ENCODE results near the gene GRM1.

Gene GRM1

DNA sequence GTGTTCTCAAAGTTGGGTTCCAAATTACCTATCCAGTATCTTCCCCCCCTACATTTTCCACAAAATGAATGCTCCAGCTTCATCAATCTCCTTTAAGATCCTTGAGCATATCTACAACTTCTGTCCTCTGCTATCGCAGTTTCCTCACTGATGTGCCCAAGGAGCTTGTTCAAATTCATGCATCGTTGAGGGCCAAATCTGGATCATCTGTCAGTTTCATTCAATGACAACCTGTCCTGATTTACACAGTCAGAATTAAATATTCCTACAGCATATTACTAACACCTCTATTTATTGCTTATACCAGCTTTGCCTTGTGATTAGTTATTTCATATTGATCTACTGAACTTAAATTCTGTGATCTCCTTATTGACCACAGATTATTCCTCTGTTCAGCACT is 68.7 kb downstream of the GRM1 start:
- DNase-seq (ENCODE audit: low read depth in 2 of 2): no peak

DNA sequence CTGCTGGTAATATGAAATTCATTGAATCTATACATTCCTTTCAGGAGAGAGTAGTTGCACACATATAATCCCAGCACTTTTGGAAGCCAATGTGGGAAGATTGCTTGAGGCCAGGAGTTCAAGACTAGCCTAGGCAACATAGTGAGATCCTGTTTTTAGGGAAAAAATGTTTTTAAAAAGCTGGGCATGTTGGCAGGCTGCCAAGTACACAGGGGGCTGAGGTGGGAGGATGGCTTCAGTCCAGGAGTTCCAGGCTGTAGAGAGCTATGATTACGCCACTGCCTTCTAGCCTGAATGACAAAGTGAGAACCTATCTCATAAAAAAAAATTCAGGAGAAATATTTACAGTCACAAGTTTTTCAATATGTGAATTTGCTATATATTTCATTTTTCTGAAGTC is 71.9 kb downstream of the GRM1 start:
- DNase-seq (ENCODE audit: low read depth in 2 of 2): no peak

DNA sequence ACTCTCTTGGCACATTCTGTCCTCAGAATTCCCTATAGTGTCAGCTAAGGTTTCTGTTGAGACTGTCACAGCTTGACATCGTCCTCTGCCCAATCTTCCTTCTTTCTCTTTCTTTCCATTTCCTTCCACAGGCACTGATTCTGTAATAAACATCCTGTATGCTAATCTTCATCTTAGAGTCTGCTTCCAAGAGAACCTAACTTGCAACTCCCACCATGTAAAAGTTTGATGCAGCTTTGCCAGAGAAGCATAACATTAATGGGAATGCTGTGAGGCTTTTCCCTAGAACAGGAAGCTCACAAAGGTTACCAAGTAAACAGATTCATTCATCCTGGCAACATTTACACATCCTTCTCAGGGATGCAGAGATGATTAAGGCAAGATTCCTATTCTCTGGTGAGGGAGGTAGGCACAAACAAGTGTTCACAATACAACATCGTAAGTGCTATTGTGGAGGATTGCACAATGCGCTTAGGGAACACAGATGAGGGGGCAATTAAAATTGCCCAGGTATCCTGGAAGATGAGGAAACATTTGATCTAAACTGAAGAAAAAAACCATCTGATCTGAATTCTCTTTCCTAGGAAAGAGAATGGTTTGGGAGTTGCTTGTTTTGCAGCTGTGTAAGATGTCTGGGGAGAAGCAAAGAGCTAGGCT is 74.7 kb downstream of the GRM1 start:
- no peak for DNase-seq (ENCODE audit: low read depth in 2 of 2)

DNA sequence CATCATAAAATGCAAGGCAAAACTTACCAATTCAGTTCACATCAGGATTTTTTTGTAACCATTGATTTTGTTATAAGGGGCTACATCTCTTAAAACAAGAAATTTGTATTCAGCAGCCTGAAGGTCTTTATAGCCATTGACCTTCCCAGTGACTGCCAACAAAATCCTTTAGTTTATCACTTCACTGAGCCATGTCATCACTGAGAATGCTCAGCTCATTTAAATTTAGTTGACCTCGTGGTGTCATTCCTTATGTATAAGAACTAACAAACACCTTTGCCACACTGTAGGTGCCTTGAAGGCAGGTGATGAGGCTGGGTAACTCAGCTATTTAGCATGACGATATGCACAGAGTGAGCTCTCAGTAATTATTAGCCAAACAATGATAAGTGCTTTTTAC is 77.7 kb downstream of the GRM1 start:
- DNase-seq (ENCODE audit: low read depth in 2 of 2): no peak

DNA sequence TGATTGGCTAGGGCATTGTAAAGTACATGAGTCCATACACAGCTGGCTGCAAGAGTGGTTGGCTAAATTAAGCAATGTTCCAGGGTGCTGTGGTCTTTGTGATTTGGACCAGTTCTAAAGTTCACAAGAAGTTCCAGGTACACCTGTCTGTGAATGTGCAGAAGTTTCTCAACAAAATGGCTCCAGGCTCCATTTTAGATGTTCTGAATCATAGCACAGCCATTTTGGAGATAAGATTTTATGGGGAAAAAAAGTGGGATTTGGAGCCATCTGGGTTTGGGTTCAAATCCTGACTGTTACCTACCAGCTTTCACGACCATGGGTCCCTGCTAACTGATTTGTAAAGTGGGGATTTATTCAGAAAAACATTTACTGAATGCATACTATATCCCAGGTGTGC is 82.1 kb downstream of the GRM1 start:
- DNase-seq (ENCODE audit: low read depth in 2 of 2): no peak

DNA sequence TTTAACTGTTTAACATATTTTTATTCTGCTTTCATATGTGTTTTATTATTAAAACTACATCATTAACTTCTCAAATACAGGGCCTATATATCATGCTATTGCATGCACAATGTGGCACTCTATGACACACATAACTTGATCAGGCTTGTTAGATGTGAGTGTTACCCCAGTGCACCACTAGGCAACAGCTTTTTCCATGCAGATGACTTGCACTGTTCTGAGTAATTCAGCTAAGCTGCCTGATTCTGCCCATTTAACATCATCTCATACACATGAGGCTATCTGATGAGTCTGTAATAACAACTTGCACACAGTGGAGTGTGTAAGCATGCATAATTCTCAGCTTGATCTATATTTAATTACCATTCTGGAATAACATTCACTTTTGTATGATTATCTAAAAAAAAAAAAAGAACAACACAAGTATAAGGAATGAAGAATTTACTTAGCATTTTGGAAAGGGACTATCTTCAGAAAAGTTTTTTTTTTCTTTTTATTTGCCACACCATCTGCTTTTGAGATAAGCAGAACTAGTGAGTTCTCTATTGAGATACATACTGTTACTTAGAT is 83.1 kb downstream of the GRM1 start:
- no peak for DNase-seq (ENCODE audit: low read depth in 2 of 2)

DNA sequence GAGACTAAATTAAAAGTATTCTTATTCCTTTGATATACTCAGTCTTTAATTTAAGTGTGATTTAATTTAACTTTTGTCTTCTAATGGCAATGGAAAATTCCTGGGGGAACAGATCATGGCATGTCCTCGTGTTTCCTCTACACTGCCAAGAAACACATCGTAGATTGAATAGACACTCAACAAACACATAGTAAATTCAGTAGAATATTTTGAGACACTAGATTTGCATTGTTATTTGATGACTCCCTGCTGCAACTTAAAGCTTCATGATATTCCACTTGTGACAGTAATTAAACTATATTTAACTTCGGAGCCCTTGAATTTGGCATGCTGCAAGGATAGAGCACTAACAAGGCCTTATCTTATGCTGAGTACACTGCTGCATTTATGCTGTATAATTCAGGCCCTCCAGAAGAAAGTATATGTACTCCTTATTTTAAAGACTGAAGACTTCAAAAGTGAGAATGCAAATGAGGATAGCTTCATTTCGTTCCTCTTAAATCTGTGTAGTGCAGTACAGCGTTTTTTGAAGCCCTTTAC is 84.3 kb downstream of the GRM1 start:
- DNase-seq (ENCODE audit: low read depth in 2 of 2): no peak

DNA sequence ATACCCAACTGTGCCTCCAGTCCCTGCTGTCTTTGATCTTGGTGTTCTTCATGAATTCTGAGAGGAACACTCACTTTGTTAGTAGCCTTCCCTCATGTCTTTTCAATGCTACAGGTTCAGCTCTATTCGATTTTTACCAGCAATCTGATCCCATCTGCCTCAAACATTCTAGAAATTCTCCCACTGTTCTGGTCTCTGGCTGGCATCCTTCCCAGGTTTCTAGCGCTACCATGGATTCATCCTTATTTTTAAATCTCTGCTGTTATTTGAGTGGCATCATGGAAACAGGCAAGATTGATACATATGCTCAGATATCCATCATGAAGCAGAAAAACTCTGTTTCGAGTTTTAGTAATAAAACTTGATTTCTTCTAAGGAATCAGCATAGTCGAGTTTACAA is 94.8 kb downstream of the GRM1 start:
- no peak for DNase-seq (ENCODE audit: low read depth in 2 of 2)

DNA sequence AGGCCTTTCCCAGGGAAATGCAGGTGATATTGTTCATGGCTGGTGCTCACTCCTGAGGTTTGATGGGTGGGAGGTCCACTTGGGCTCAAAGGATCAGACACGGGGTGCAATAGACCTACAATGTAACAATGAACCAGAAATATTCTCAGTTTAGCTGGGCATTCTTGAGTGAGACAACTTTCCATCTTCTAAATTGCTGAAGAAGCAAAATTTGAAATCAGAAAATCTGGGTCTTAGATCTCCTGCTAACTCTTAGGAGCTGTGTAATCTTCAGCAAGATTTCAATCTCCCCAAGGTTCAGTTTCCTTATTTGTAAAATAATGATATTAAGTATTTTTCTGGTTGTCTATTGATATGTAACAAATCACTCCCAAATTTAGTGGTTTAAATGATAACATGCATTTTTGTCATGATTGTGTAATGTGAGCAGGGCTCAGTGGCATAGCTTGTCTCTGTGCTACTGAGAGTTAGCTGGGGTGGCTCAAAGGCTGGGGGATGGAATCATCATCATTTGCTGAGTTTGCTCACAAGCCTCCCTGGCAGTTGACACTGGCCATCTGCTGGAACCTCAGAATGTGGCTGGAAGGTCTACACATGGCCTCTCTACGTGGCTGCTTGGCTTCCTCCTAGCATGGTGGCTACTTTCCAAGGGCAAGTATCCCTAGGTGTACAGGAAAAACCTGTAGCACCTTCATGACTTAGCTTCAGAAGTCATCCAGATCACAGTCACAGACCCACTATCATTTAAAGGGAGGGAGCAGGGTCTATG is 98.8 kb downstream of the GRM1 start:
- no peak for DNase-seq (ENCODE audit: low read depth in 2 of 2)

DNA sequence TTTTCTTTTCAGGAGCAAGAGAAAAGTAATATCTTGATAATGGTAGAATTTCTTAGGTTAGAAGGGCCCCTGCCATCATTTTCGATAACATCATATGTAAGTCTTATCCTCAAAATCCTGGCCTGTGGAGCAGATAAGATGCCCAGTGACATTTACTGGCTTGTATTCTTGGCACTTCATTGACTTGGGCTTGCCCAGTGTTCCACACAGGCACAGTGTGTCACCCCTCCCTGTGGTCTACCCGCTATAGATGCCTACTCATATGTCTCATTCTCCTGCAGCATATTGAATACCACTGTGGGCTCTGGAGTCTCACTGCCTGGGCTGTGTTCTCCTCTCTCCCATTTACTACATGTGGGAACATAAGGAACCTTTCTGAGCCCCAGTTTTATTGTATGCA is 105.0 kb downstream of the GRM1 start:
- no peak for DNase-seq (ENCODE audit: low read depth in 2 of 2)

DNA sequence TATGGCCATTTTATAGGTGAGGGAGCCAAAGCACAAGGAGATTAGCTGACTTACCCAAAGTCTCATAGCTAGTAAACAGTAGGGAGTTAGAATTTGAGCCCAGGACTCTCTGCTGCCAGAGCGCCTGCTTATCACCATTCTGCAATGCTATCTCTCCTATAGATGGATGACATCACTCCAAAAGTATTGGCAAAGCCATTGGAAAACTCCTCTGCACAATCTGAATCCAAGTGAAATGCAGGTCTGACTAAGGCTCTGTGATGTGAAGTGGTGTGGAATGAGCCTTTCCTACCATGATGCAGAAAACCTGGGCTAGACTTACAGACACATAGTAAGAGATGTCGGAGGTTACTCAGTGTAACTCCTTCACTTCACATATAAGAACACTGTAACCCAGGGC is 106.3 kb downstream of the GRM1 start:
- DNase-seq (ENCODE audit: low read depth in 2 of 2): no peak

DNA sequence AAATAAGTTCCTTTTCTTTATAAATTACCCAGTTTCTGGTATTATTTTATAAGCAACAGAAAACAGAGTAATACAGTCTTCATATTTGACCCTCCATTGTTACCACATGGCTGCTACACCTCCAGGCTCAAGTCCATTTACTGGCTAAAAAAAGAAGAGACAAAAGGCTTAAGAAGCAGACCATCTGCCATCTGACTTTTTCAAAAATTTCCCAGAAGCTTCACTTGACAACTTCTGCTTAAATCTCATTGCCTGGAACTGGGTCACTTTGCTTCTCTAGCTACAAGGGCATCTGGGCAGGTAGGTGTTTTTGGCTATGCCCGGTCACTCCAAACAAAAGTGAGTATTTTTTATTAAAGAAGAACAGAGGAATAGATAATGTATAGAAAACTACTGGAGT is 118.0 kb downstream of the GRM1 start:
- DNase-seq (ENCODE audit: low read depth in 2 of 2): no peak

DNA sequence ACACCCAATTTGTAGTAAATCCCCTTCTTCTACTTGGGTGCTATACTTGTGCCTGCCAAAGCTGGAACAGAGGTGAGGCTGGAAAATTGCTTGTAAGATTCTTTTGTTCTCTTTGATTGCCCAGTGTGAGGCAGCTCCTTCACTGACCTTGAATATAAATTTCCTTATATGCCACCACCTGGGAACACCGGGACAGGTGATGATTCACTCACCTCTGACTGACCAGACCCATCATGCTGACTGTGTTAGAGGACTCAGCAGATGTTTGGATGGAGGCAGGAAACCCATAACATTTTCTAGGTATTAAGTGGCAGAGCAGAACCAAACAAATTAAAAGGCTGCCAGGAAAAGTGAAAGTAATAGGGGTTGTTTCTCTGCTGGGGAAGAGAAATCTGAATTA is 120.9 kb downstream of the GRM1 start:
- no peak for DNase-seq (ENCODE audit: low read depth in 2 of 2)

DNA sequence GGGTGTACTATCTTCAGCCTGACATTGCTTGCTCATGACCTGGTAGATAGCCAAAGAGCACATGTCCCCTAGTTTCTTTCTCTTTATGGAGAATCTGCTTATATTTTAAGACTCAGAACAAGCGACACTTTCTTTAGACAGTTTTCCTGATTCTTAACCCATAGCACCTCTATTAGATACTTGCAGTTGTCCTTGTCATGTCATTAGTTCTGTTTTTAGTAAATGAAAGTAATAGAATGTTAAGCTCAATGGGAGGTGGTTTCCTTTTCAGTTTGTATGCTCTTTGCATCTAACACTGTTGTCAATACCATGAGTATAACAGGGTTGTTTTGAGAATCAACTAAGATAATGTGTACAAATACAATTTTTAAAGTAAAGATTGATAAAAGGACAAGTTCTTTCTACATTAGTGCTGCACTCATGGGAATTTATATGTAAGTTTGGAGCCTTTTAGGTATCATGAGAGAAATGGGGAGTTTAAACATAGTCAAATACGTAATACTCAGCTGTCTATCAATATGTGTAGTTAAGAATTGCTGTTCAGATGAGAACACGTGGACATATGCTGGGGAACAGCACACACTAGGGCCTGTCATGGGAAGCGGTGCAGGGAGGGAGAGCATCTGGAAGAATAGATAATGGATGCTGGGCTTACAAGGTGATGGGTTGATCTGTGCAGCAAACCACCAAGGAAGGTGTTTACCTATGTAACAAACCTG is 124.3 kb downstream of the GRM1 start:
- no peak for DNase-seq (ENCODE audit: low read depth in 2 of 2)

DNA sequence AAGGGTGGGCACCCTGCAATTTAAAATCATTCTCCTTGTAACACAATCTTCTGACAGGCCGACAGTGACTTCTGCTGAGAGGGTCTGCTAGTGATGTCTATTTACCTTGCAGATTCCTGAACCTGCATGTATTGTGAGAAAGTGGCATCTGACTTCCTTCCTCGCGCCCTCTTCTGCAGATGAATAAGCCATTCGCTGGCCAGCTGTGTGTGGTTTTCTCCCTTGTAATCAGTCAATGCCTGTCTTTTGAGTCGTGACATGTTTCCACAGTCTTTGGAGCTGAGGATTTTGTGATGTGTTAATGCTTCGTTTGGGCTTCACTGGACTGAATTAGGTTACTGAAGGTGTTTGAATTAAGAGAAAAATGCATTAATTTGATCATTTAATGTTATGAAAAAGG is 125.3 kb downstream of the GRM1 start:
- no peak for DNase-seq (ENCODE audit: low read depth in 2 of 2)

DNA sequence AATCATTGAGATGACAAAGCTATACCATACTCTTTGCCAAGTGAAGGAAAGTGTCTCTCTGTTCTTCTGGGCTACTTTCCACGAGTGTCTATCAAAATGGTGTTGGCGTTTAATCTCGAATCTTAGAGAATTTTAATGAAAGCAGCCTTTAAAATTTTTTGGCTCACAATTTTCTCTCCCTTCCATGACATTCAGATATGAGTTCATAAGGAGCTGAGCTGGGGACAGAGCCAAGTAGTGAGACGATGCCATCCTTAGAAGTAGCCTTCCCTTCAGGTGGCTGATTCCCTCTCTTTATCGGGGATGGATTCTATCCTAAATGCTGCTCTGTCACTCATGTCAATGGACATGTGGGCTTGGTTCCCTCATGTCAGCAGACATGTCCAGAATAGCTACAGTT is 132.8 kb downstream of the GRM1 start:
- DNase-seq (ENCODE audit: low read depth in 2 of 2): no peak

DNA sequence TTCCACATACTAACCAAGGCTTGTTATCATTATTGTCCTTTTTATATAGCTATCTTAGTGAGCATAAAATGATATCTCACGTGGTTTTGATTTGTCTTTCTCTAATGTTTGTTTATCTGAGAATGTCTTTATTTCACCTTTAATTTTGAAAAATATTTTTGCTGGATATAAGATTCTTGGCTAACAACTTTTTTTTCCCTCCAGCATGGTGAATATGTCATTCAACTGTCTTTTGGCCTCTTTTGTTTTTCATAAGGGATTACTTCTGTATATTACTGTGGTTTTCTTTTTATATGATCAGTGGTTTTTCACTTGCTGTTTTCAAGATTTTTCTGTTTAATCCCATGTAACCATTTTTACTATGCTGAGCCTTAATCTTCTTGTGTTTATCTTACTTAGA is 141.0 kb downstream of the GRM1 start:
- DNase-seq (ENCODE audit: low read depth in 2 of 2): no peak

DNA sequence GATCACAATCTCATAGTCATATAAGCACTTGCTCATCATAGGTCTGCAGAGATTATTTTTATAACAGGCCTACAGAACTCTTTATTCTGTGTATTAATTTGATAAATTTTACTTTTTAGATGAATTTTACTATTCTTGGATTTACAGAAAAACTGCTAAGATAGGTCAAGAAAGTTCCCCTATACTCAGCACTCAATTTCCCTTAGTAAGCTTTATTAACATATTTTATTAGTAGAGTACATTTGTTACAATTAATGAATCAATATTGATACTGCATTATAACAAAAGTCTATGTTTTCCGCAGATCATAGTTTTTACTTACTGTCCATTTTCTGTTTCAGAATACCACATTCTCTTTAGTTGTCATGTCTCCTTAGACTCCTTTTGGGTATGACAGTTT is 148.9 kb downstream of the GRM1 start:
- no peak for DNase-seq (ENCODE audit: low read depth in 2 of 2)

DNA sequence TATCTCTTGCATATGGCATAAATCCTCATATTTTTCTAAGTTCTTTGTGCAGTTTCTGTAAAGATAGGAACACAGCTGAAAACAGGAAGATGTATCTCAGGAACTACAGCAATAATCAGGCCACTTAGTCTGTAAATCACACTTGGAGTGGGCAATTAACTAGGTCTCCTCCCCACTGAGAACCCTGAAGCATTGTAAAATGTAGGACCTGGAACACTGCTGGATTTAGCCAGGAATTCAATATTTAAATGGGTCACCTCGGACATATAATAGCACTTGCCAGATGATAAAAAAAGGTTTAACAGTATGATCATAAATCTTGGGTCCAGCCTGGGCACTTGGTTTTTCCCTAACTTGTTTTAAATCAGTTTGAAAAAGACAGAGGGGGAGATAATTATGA is 155.0 kb downstream of the GRM1 start:
- no peak for DNase-seq (ENCODE audit: low read depth in 2 of 2)

DNA sequence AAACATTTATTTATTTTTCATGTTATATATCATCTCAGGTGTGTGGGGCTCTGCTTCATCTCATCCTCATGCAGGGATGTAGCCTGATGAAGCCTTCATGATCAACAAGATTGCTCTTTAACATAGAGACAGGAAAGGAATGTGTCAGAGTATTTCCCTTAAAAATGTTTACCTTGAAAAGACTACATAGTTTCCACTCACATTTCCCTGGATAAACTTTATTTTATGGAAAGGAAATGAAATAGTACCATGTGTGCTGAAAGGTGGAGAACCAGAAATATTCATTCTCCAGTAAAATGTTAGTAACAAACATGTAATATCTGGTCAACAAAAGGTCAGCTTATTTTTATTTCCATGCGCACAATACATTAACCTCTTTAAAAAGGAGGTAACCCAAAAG is 155.8 kb downstream of the GRM1 start:
- no peak for DNase-seq (ENCODE audit: low read depth in 2 of 2)

DNA sequence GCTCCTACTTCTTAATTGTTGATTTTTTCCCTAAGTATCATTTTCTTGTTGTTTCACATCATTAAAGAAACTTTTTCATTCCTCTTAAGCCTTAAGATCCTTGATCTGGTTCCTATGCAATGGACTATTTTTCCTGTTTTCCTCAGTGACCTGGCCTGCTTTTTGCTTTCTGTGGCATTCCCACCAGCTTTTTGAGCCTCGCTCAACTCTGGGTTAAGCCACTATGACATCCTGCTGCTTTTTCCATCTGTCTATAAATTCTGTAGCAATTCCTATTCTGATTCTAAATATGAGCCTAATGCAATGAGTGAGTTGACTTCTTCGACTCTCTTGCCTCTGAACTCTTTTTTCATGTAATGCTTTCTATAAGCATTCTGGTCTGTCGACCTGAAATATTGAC is 160.3 kb downstream of the GRM1 start:
- DNase-seq (ENCODE audit: low read depth in 2 of 2): no peak

DNA sequence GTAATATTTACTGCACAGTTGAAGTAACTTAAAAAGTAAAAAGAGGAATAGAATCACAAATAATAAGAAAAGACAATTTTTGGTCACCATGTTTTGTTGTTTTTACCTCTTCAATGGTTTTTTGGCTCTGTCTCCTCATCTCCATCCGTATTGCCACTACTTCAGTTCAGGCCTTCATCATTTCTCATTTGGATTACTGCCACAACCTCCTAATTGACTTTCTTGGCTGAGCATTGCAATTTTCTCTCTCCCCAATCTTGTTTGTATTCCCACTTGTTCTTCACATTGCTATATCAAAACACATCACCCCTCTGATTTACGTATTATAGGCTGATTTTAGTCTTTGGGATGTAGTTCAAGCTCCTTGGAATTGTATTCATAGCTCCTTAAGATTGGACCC is 161.7 kb downstream of the GRM1 start:
- DNase-seq (ENCODE audit: low read depth in 2 of 2): no peak

DNA sequence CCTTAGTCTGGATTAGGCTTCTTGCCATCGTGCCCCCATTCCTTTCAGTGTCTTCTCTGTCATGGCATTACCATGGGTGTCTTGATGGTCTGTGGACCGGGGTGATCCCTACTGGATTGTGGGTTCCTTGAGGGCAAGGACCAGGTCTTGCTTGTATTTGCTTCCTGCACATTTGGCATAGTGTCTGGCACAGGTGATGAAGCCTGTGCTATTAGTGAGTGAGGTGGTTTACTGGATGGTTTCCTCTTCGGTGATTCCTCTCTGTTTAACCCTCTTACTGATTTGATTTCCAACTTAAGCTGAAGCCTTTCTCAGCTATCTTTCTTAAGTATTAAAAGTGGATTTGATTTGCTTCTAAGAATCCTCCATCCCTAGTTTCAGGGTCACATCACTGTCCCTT is 162.3 kb downstream of the GRM1 start:
- no peak for DNase-seq (ENCODE audit: low read depth in 2 of 2)

Measured in stimulated activated CD8-positive, alpha-beta memory T cell treated with anti-CD3 and anti-CD28 coated beads, Interleukin-15, amount 100 ng/mL, for 4 hours (primary cell).